ENCODE measurements around the gene MIGA2. TPM values are rescaled to one million over a fixed set of nuclear protein-coding genes. Genes with fewer than 3 reads are reported as not detected.
A peak's percentile ranks its signal among the peaks of the same experiment; 100 is the strongest.

MIGA2 gene
- total RNA-seq, result 10 to 100 TPM; 22.8 to 42.6 TPM
- polyA plus RNA-seq, result 10 to 100 TPM in 1 of 2 donors, 1 to 10 TPM in 1; 8.0 to 11.1 TPM

- WGBS, result under 1% methylated on average over 49 of the region's 49 CpGs
- H3K36me3 ChIP-seq (ENCODE audit: control insufficient read depth in 4 of 4, insufficient read depth in 3 of 4, low read depth in 1 of 4, low read length in 3 of 4), result peaks cover 0 to under 1% (median 0%) of the 10 kb centered on the region in 4 donors
- peak within 1 kb of the TSS in 1 of 2 donors; percentile 29 for H3K27ac ChIP-seq (ENCODE audit: low read depth in 1 of 2, low read length in 2 of 2)
- no peaks in the 10 kb centered on the region for H3K27me3 ChIP-seq (ENCODE audit: control insufficient read depth in 4 of 4, insufficient read depth in 4 of 4, low read length in 3 of 4)
- peaks cover 10 to 24% (median 19%) of the 10 kb centered on the region in 4 donors for H3K4me1 ChIP-seq (ENCODE audit: control insufficient read depth in 4 of 4, insufficient read depth in 4 of 4, low read length in 3 of 4)
- peak within 1 kb of the TSS; percentile 86 to 96 (median 87) for H3K4me3 ChIP-seq (ENCODE audit: low read depth in 1 of 3, low read length in 3 of 3)
- no peaks in the 10 kb centered on the region for H3K9me3 ChIP-seq (ENCODE audit: control insufficient read depth in 4 of 4, low read length in 3 of 4)
- peak within 1 kb of the TSS; percentile 52 to 61 for H3K9ac ChIP-seq (ENCODE audit: low read depth in 1 of 2, low read length in 2 of 2)
- peak; percentile 15 for TF ChIP-seq FOXA2 (IDR thresholded peaks at IDR 0.05)
- TF ChIP-seq EGR1 (IDR thresholded peaks at IDR 0.05; ENCODE audit: low read depth in 2 of 2), result peak in 1 of 2 donors; percentile 27
- TF ChIP-seq GABPA (IDR thresholded peaks at IDR 0.05 in 1 of 2, conservative IDR thresholded peaks at IDR 0.05 in 1 of 2), result peak in 1 of 2 donors; percentile 78
- peak; percentile 44 for TF ChIP-seq TAF1 (conservative IDR thresholded peaks at IDR 0.05)
- TF ChIP-seq, protein P1, sequence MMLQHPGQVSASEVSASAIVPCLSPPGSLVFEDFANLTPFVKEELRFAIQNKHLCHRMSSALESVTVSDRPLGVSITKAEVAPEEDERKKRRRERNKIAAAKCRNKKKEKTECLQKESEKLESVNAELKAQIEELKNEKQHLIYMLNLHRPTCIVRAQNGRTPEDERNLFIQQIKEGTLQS (IDR thresholded peaks at IDR 0.05), result no peak
- TF ChIP-seq, protein P2, sequence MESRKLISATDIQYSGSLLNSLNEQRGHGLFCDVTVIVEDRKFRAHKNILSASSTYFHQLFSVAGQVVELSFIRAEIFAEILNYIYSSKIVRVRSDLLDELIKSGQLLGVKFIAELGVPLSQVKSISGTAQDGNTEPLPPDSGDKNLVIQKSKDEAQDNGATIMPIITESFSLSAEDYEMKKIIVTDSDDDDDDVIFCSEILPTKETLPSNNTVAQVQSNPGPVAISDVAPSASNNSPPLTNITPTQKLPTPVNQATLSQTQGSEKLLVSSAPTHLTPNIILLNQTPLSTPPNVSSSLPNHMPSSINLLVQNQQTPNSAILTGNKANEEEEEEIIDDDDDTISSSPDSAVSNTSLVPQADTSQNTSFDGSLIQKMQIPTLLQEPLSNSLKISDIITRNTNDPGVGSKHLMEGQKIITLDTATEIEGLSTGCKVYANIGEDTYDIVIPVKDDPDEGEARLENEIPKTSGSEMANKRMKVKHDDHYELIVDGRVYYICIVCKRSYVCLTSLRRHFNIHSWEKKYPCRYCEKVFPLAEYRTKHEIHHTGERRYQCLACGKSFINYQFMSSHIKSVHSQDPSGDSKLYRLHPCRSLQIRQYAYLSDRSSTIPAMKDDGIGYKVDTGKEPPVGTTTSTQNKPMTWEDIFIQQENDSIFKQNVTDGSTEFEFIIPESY (IDR thresholded peaks at IDR 0.05), result no peak
- TF ChIP-seq YY1 (IDR thresholded peaks at IDR 0.05), result peak; percentile 88
- TF ChIP-seq RAD21 (IDR thresholded peaks at IDR 0.05), result peak; percentile 32 to 43
- TF ChIP-seq, protein P3, sequence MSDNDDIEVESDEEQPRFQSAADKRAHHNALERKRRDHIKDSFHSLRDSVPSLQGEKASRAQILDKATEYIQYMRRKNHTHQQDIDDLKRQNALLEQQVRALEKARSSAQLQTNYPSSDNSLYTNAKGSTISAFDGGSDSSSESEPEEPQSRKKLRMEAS (IDR thresholded peaks at IDR 0.05), result no peak
- peak; percentile 87 for TF ChIP-seq SP1 (IDR thresholded peaks at IDR 0.05)
- peak; percentile 62 for TF ChIP-seq REST (IDR thresholded peaks at IDR 0.05)
- peak in 1 of 2 donors; percentile 24 for TF ChIP-seq JUND (IDR thresholded peaks at IDR 0.05)
- TF ChIP-seq RXRA (IDR thresholded peaks at IDR 0.05), result peak; percentile 29 to 44
- peak; percentile 33 to 38 for TF ChIP-seq HNF4A (conservative IDR thresholded peaks at IDR 0.05)
- peak; percentile 91 for DNase-seq (ENCODE audit: low spot score)
Observed at GRCh38 chr9:129036241-129036922, at the start of gene MIGA2. Gene MIGA2 (plus strand): TSS chr9:129036626. CDS start chr9:129040595, 3,969 bp downstream.

DNA sequence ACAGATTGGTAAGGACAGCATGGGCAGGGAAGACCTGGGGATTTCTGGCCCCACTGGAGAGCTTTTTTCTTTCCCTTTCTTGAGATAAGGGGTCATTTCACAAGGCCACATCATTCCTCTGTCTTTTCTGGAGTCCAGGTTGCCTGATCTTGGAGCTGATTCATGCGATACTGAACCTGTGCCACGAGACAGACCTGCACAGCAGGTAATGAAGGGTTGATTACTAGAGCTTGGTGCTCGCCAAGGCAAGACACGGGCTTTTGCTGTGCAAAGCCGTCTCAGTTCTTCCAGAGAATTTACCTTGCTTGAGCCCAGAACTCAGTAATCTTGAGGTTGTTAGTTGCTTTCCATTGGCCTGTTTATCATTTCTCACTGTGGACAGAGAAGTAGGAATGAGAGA, 49.8 kb upstream of the MIGA2 start:
- H3K27ac ChIP-seq (ENCODE audit: low read depth in 1 of 2, low read length in 2 of 2), result no peak overlapping the region
- H3K9me3 ChIP-seq (ENCODE audit: control insufficient read depth in 4 of 4, low read length in 3 of 4), result no peaks in the 10 kb centered on the region
- no peak for DNase-seq (ENCODE audit: low spot score)
- H3K36me3 ChIP-seq (ENCODE audit: control insufficient read depth in 4 of 4, insufficient read depth in 3 of 4, low read depth in 1 of 4, low read length in 3 of 4), result peaks cover 19 to 66% (median 49%) of the 10 kb centered on the region in 4 donors
- no peak for TF ChIP-seq YY1 (IDR thresholded peaks at IDR 0.05)
- TF ChIP-seq, protein P1 (IDR thresholded peaks at IDR 0.05), result no peak
- TF ChIP-seq HNF4G (IDR thresholded peaks at IDR 0.05), result no peak
- no peak for TF ChIP-seq FOXA1 (IDR thresholded peaks at IDR 0.05)
- no peak for TF ChIP-seq GABPA (IDR thresholded peaks at IDR 0.05 in 1 of 2, conservative IDR thresholded peaks at IDR 0.05 in 1 of 2)
- no peak for TF ChIP-seq RXRA (IDR thresholded peaks at IDR 0.05)
- TF ChIP-seq NR2F2 (IDR thresholded peaks at IDR 0.05), result no peak
- TF ChIP-seq, protein P2 (IDR thresholded peaks at IDR 0.05), result no peak
- no peak for TF ChIP-seq EGR1 (IDR thresholded peaks at IDR 0.05; ENCODE audit: low read depth in 2 of 2)
- no peak for TF ChIP-seq TAF1 (conservative IDR thresholded peaks at IDR 0.05)
- no peaks in the 10 kb centered on the region for H3K27me3 ChIP-seq (ENCODE audit: control insufficient read depth in 4 of 4, insufficient read depth in 4 of 4, low read length in 3 of 4)
- no peaks in the 10 kb centered on the region for H3K4me1 ChIP-seq (ENCODE audit: control insufficient read depth in 4 of 4, insufficient read depth in 4 of 4, low read length in 3 of 4)
- WGBS, result 97% methylated on average over 5 of the region's 5 CpGs
- H3K4me3 ChIP-seq (ENCODE audit: low read depth in 1 of 3, low read length in 3 of 3), result no peak overlapping the region
- no peak overlapping the region for H3K9ac ChIP-seq (ENCODE audit: low read depth in 1 of 2, low read length in 2 of 2)
